ENCODE data around the gene SMIM28.

Gene SMIM28

DNA sequence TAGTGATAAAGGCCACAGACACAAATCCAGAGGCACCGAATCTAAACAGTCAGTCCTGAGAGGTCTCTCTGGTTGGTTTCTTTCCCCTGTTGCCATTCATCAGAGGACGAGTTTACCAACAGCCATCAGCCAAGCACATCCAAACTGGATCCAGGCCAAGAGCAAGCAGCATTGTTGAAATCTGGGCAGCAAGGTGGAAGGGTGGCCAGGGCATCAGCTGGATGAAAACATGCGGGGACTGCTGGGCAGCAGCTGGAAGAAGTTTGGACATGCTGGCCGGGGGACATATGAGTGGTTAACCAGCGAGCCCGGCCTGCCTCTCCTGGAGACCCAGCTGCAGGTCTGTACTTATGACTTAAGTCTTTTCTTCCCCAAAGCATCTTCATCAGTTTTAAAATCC is at the start of gene SMIM28:
Gene SMIM28 (plus strand): TSS at position 62 of the 400 bp plus-strand sequence. CDS start 168 bp downstream, at position 230.
- in situ Hi-C loops (cut with HindIII; ENCODE audit: low pct_unique_long_range_greater_than_20kb, low sequenced_read_pairs), result no loop called here
- no peak for DNase-seq (ENCODE audit: low read depth in 1 of 2, low spot score in 1 of 2)
- no peak for TF ChIP-seq JUND (IDR thresholded peaks at IDR 0.05; ENCODE audit: low read depth)

DNA sequence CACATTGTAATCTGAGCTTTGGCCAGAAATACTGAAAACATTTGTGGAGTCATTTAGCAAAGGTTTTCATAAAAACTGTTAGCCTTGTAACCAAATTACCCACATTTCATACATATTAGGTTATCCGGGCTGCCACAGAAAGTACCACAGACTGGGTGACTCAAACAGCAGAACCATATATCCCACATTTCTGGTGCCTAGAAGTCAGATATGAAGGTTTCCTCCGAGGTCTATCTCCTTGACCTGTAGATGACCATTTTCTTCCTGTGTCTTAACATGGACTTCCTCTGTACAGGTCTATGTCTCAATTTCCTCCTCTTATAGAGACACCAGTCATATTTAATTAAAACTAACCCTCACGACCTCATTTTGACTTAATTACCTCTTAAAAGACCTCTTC is 49.5 kb upstream of the SMIM28 start:
- no peak for DNase-seq (ENCODE audit: low read depth in 1 of 2, low spot score in 1 of 2)

DNA sequence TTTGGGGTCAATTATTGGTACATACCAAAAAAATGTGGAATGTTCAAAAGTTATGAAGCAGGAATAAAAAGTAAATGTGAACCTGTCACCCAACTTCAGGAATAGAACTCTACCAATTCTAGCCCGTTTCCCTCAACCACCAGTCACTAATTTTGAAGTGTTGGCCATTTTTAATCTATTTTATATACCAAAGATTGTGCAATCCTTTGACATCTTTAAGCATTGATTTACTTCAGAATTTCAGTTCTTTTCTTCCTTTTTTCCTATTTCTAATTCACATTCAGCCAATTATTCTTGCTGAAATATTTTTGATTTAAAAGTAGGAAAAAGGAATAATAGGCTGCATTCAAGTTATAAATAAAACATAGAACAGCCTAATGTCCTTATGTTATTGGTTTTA is 46.9 kb upstream of the SMIM28 start:
- no peak for TF ChIP-seq JUND (IDR thresholded peaks at IDR 0.05; ENCODE audit: low read depth)
- no peak for DNase-seq (ENCODE audit: low read depth in 1 of 2, low spot score in 1 of 2)
- in situ Hi-C loops (cut with HindIII; ENCODE audit: low pct_unique_long_range_greater_than_20kb, low sequenced_read_pairs), result no loop called here

More for the DNA sequence above, 49.5 kb upstream of the SMIM28 start:
- no peak for TF ChIP-seq JUND (IDR thresholded peaks at IDR 0.05; ENCODE audit: low read depth)
- in situ Hi-C loops (cut with HindIII; ENCODE audit: low pct_unique_long_range_greater_than_20kb, low sequenced_read_pairs), result no loop called here

DNA sequence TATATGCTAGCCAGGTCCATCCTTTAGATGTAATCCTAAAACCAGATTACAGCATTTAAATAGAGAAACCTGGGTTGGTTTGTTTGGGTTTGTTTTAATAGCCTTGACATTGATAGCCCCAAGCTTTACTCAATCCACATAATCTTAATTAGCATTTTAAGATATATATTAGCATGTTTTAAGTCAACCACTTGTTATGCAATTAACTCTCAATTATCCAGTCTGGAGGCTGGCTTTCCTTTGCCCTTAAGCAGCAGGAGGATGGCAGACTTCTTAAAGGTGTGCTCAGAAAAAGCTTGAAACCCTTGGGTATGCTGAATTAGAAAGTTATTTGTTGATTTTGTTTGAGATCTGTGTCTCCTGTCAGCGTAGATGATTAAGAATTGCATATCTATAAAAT is 46.3 kb upstream of the SMIM28 start:
- TF ChIP-seq JUND (IDR thresholded peaks at IDR 0.05; ENCODE audit: low read depth), result no peak
- DNase-seq (ENCODE audit: low read depth in 1 of 2, low spot score in 1 of 2), result no peak
- in situ Hi-C loops (cut with HindIII; ENCODE audit: low pct_unique_long_range_greater_than_20kb, low sequenced_read_pairs), result no loop called here

DNA sequence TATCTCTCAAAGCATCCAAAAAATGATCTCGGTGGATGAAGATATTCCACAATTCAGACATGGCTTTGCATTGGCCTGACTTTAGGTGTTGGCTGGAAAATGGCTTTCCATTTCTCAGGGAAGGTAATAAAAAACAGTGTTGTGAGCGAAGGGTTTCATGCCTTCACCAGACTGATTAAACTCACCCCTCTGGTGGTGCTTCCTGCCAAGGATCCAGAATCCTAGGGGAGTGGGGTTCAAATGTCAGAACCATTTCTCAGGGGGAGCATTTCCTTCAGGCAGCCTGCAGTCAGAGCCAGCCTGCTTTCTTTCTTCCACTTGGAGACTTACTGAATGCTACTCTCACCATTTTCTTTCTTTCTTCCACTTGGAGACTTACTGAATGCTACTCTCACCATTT is 45.7 kb upstream of the SMIM28 start:
- TF ChIP-seq JUND (IDR thresholded peaks at IDR 0.05; ENCODE audit: low read depth), result no peak
- DNase-seq (ENCODE audit: low read depth in 1 of 2, low spot score in 1 of 2), result no peak
- in situ Hi-C loops (cut with HindIII; ENCODE audit: low pct_unique_long_range_greater_than_20kb, low sequenced_read_pairs), result no loop called here

DNA sequence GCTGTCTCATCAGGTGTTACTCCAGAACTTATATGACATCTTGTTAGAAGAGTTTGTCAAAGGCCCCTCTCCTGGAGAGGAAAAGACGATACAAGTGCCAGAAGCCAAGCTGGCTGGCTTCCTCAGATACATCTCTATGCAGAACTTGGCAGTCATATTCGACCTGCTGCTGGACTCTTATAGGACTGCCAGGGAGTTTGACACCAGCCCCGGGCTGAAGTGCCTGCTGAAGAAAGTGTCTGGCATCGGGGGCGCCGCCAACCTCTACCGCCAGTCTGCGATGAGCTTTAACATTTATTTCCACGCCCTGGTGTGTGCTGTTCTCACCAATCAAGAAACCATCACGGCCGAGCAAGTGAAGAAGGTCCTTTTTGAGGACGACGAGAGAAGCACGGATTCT is 43.7 kb upstream of the SMIM28 start:
- no peak for DNase-seq (ENCODE audit: low read depth in 1 of 2, low spot score in 1 of 2)
- TF ChIP-seq JUND (IDR thresholded peaks at IDR 0.05; ENCODE audit: low read depth), result no peak
- in situ Hi-C loops (cut with HindIII; ENCODE audit: low pct_unique_long_range_greater_than_20kb, low sequenced_read_pairs), result no loop called here

DNA sequence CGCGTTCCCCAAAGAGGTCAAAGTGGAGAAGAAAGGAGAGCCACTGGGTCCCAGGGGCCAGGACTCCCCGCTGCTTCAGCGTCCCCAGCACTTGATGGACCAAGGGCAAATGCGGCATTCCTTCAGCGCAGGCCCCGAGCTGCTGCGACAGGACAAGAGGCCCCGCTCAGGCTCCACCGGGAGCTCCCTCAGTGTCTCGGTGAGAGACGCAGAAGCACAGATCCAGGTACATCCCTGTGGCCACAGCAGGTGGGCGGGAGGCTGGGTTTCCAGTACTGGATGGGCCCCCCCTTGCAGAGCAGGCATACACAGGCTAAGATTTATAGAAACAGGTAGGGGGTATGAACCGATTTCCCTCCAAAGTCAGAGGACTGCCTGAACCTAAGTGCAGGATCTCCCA is 42.7 kb upstream of the SMIM28 start:
- in situ Hi-C loops (cut with HindIII; ENCODE audit: low pct_unique_long_range_greater_than_20kb, low sequenced_read_pairs), result no loop called here

DNA sequence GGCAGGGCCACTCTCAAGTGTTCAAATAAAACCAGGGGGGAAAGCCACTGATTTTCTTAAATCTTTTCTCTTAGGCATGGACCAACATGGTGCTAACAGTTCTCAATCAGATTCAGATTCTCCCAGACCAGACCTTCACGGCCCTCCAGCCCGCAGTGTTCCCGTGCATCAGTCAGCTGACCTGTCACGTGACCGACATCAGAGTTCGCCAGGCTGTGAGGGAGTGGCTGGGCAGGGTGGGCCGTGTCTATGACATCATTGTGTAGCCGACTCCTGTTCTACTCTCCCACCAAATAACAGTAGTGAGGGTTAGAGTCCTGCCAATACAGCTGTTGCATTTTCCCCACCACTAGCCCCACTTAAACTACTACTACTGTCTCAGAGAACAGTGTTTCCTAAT is 41.5 kb upstream of the SMIM28 start:
- DNase-seq (ENCODE audit: low read depth in 1 of 2, low spot score in 1 of 2), result no peak
- TF ChIP-seq JUND (IDR thresholded peaks at IDR 0.05; ENCODE audit: low read depth), result no peak
- in situ Hi-C loops (cut with HindIII; ENCODE audit: low pct_unique_long_range_greater_than_20kb, low sequenced_read_pairs), result no loop called here

More for the DNA sequence above, 42.7 kb upstream of the SMIM28 start:
- TF ChIP-seq JUND (IDR thresholded peaks at IDR 0.05; ENCODE audit: low read depth), result no peak
- no peak for DNase-seq (ENCODE audit: low read depth in 1 of 2, low spot score in 1 of 2)

DNA sequence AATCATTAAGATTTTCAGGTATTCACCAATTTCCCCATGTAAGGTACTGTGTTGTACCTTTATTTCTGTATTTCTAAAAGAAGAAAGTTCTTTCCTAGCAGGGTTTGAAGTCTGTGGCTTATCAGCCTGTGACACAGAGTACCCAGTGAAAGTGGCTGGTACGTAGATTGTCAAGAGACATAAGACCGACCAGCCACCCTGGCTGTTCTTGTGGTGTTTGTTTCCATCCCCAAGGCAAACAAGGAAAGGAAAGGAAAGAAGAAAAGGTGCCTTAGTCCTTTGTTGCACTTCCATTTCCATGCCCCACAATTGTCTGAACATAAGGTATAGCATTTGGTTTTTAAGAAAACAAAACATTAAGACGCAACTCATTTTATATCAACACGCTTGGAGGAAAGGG is 40.6 kb upstream of the SMIM28 start:
- no peak for DNase-seq (ENCODE audit: low read depth in 1 of 2, low spot score in 1 of 2)
- in situ Hi-C loops (cut with HindIII; ENCODE audit: low pct_unique_long_range_greater_than_20kb, low sequenced_read_pairs), result no loop called here
- TF ChIP-seq JUND (IDR thresholded peaks at IDR 0.05; ENCODE audit: low read depth), result no peak

DNA sequence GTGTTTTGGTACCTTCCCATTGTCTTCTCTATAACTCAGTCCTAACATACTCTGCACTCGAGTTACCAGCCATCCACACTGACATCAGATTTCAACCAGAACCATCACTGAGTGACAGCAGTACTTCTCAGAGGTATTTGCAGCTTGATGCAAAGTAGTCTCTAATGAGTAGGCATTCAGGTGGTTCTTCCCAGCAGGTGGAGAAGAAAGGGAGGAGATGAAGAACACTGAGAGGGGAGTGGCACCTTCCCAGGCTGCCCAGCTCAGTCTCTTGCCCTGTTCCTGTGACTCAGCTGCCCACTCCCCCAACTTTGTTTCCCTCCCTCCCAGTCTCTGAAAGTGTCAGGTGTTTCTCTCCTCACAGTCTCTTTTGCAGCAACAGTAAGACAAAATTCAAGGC is 38.7 kb upstream of the SMIM28 start:
- DNase-seq (ENCODE audit: low read depth in 1 of 2, low spot score in 1 of 2), result no peak
- in situ Hi-C loops (cut with HindIII; ENCODE audit: low pct_unique_long_range_greater_than_20kb, low sequenced_read_pairs), result no loop called here
- TF ChIP-seq JUND (IDR thresholded peaks at IDR 0.05; ENCODE audit: low read depth), result no peak

DNA sequence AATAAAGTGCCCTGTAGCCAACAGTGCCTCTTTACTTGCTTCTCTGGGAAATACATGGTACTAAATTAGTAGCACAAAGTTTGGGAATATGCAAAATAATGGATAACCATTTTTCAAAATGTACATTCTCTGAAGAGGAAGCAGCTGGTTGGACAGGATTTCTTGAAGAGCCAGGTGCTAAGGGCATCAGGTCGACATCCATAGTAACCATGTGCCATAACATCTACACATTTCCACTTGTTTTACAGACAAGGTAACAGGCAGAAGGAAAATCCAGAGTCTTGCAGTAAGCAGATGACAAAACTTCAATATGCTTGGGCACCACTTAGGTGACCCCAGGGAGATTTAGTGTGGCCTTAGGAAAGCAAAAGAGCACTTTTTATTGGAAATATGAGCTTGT is 36.5 kb upstream of the SMIM28 start:
- no peak for TF ChIP-seq JUND (IDR thresholded peaks at IDR 0.05; ENCODE audit: low read depth)
- DNase-seq (ENCODE audit: low read depth in 1 of 2, low spot score in 1 of 2), result no peak
- in situ Hi-C loops (cut with HindIII; ENCODE audit: low pct_unique_long_range_greater_than_20kb, low sequenced_read_pairs), result no loop called here

DNA sequence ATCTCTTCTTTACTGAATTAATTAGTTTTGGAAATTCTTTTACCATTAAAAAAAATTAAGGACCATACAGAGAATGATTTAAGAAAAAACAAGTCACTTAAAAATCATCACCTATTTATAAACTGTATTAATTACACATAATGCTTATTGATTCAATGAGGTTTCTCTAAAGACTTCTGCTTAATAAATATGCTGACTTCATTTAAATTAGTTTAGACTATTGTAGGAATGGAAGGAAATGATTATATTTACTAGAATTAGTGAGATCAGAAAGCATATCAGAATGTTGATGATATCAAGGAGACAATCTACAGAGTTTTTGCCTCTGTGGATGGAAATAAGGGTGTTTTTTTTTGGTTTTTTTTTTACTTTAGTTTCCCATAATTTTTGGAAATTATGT is 34.6 kb upstream of the SMIM28 start:
- DNase-seq (ENCODE audit: low read depth in 1 of 2, low spot score in 1 of 2), result no peak
- in situ Hi-C loops (cut with HindIII; ENCODE audit: low pct_unique_long_range_greater_than_20kb, low sequenced_read_pairs), result no loop called here
- TF ChIP-seq JUND (IDR thresholded peaks at IDR 0.05; ENCODE audit: low read depth), result no peak

DNA sequence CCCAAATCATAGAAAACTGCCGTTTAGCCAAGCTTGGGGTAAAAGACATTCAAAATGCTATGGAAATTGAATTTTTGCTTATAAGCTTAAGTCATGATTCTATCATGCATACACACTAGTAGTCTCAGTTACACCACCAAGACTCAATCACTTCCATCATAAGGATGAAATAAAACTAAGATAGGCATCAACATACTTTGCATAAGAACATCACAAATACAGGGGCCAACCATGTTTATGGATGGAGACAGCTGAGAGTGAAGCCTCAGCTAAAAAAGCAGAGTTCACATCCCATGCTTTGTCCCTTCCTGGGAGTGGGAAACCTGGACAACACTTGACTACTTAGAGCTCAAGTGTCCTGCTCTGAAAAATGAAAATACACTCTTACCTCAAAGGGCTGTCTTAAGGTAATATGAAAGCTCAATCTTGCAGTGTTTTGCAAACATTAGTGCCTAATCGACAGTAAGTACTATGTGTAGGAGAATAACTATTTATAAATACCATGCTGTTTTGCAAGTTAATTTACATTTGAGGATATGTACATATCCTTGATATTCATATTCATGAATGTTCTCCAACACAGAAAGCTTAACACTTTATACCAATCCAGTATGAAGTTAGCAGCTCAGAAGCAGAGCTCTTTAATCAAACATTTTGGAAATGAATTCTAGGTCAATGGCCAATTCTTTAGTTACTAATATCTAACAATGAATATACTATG is 32.0 kb upstream of the SMIM28 start:
- no peak for TF ChIP-seq JUND (IDR thresholded peaks at IDR 0.05; ENCODE audit: low read depth)
- in situ Hi-C loops (cut with HindIII; ENCODE audit: low pct_unique_long_range_greater_than_20kb, low sequenced_read_pairs), result no loop called here
- DNase-seq (ENCODE audit: low read depth in 1 of 2, low spot score in 1 of 2), result peak in 1 of 2 experiments; percentile 0

All from T47D (cell line).